GM10266 (cell line): Measurements from ENCODE around the gene AQP6.

ENCODE experiments used
- DNase-seq: peaks from one replicate; pipeline ENCODE4 v3.0.0; 2012; ENCODE audit errors: extremely low spot score
- TF ChIP-seq, protein P1 (sequence below): IDR thresholded peaks from 2 replicates; pipeline ENCODE4 v1.5.1; 2012; ENCODE audit warnings: mild to moderate bottlenecking, low read depth; ENCODE audit not compliant: control insufficient read depth, insufficient read depth; ENCODE audit errors: missing control alignments

Gene AQP6

DNA sequence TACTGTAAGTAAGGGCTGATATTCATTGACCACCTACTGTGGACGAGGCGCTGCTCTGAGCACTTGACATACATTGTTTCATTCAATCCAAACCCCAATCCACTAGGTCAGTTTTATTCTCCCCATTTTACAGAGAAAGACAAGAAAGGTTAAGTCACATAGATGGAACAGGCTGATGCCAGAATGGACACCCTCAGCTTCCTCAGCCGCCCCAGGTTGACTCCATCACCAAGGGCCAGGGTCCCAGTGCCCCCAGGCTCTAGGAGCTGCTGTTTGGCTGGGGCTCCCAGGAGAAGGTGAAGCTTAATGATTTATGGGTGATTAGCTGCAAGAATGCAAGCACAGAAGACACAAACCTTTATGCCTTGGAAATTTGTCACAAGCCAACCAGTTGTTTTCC lies 22.9 kb upstream of the AQP6 start:
- TF ChIP-seq, protein P1, sequence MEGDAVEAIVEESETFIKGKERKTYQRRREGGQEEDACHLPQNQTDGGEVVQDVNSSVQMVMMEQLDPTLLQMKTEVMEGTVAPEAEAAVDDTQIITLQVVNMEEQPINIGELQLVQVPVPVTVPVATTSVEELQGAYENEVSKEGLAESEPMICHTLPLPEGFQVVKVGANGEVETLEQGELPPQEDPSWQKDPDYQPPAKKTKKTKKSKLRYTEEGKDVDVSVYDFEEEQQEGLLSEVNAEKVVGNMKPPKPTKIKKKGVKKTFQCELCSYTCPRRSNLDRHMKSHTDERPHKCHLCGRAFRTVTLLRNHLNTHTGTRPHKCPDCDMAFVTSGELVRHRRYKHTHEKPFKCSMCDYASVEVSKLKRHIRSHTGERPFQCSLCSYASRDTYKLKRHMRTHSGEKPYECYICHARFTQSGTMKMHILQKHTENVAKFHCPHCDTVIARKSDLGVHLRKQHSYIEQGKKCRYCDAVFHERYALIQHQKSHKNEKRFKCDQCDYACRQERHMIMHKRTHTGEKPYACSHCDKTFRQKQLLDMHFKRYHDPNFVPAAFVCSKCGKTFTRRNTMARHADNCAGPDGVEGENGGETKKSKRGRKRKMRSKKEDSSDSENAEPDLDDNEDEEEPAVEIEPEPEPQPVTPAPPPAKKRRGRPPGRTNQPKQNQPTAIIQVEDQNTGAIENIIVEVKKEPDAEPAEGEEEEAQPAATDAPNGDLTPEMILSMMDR = no peak
- no peak for DNase-seq

DNA sequence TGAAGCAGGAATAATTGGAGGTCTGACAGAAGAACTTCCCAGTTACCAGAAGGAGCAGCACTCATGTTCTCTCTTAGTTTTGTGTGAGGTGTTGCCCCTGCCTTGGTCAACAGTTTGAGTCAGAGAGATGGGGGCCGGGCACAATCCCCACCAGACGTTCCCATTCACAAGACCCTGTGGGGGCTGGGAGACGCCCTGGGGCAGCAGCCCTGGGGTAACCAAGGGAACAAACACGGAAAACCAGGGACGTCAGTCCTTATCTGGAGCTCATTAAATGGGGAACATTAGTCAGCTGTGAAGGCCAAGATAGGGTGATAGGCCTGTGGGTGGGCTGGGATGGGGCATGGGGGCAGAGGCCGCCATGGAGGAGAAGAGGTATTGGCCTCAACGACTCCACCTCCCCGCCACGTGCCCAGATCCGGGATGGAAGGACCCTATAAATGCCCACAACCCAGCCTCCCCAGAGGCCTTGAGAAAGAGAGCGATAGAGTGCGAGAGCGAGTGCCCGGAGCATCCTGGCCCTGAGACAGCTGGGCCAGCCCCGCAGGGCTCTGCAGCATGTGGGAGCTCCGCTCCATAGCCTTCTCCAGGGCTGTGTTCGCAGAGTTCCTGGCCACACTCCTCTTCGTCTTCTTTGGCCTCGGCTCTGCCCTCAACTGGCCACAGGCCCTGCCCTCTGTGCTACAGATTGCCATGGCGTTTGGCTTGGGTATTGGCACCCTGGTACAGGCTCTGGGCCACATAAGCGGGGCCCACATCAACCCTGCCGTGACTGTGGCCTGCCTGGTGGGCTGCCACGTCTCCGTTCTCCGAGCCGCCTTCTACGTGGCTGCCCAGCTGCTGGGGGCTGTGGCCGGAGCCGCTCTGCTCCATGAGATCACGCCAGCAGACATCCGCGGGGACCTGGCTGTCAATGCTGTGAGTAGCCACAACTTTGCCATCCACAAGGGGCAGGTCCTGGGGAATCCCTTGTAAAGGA lies 22.2 kb upstream of the AQP6 start, which contains the start of gene AQP2:
AQP2 (plus strand) TSS at position 465 of the 979 bp plus-strand sequence; CDS start at position 559, 94 bp downstream.
- TF ChIP-seq, protein P1 = no peak
- DNase-seq = no peak

DNA sequence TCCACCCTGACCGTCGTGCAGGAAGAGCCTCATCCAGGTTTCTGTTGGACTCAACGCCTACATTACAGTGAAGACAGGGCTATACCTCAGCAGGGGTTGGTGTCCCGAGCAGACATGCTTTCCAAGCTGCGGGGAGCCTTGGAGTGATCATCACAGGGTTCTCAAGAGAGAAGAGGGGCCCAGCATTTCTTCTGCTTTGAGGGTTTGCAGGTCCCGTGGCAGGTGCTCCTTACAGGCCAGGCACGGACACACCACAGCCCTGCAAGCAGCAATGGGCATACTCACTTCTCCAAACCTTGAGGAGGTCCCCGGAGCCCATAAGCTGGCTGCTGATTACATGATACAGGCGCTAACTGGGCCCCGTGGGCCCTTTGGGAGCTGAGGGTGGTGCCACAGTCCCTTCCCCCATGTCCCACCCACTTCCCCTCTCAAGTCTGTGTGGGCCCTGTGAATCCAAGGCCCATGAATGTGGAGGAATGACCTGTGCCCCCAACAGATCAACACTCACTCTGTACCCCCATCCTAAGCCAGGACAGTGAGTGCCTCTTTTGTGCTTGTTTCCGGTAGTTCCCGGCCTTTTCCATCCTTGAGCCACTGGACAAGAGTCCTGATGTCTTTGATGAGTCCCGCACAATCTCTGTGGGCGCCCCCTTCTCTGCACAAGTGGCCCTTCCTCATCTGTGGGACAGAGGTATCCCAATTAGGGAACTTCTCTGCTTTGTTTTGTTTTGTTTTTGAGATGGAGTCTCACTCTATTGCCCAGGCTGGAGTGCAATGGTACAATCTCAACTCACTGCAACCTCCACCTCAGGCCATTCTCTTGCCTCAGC lies 21.1 kb upstream of the AQP6 start:
- TF ChIP-seq, protein P1 = no peak
- DNase-seq = no peak

DNA sequence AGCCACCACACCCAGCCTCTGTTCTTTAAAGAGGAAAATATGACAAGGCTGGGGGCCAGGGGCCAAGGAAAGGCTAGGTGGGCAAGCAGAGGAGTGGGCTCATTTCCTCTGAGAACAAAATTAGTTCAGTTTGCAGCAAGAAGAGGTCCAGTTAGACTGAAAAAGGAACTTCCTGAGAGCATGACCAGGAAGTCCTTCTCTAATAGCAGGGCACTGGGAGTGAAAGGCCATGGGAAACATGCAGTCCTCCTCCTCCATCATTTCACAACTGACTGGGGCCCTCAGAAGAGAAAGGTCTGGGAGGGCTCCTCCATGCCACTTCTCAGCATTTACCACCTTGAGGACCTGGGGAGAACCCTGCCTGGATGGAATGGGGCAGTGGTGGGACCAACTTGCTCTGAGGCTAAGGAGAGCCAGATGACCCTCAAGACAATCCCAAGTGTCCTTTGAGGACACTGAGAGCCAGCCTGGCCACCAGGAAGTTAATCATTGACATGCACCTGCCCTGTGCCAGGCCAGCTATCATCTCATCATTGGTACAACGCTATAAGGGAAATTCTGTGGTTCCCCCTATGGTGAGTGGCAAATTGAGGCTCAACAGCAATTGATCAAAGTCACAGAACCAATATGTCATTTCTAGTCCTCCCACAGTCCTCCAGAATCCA lies 20.2 kb upstream of the AQP6 start:
- no peak for DNase-seq
- TF ChIP-seq, protein P1 = no peak

DNA sequence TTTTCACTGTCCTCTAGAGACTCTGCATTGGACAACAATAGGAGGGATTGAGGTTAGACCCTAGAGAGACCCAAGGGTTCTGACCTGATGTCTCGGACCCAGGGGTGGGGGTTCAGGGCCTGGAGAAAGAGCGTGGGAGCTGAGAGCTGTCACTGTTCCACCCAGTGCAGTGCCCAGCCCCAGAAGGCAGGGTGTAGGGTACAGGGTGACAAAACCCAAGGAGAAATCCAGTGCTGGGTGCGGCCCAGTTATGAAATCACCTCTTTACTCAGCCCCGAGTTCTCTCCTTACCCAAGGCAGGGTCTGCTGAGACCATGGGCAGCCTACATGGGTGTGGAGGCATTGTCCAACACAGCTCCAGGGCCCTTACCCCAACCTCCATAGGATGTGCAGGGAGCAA lies 19.6 kb upstream of the AQP6 start:
- TF ChIP-seq, protein P1 = no peak

DNA sequence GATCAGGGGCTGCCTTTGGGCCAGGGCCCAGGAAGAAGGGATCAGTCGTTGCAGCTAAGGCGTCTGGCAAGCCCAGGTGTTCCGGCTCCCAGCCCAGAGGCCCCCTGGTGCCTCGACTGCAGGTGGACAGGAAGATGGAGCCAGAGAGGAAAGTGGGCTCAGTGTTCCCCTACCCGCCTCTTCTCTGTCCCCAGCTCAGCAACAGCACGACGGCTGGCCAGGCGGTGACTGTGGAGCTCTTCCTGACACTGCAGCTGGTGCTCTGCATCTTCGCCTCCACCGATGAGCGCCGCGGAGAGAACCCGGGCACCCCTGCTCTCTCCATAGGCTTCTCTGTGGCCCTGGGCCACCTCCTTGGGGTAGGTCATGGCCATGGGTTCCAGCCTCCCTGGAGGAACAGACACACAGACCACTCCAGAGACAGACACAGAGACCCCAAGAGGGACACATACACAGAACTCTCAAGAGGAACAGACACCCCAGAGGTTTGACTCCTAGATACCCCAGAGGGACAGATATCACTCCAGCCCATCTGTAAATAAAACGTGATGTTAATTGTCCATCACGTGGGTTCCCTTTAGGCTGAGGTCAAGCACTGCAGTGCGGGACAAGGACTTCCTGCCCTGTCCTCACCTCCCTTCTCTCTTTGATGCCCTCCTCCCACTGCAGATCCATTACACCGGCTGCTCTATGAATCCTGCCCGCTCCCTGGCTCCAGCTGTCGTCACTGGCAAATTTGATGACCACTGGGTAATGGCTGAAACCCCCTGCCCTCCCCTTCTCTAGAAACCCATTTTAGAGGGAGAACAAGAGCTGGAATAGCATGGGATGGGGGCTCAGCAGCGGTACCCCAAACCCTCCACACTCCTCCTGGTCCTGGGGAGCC lies 18.5 kb upstream of the AQP6 start:
- TF ChIP-seq, protein P1 = no peak
- no peak for DNase-seq

More for the DNA sequence above, 19.6 kb upstream of the AQP6 start:
- DNase-seq = no peak
